ENCODE data around the gene PBX3. TPM values are rescaled to one million over a fixed set of nuclear protein-coding genes. Genes with fewer than 3 reads are reported as not detected.

Gene PBX3
- total RNA-seq, 1 donor from 2014 or later: 22.2 TPM

- intact Hi-C loops (cut with micrococcal nuclease): no loop called here
These were observed 155.0 kb downstream of the PBX3 start for GRCh38 chr9:125902214-125902613.

- intact Hi-C loops (cut with micrococcal nuclease): no loop called here
These were observed 155.8 kb downstream of the PBX3 start for GRCh38 chr9:125902831-125903512.

GRCh38 chr9:125904155-125904851 lies 157.1 kb downstream of the PBX3 start:
- intact Hi-C loops (cut with micrococcal nuclease): no loop called here

GRCh38 chr9:125906144-125906543 lies 159.0 kb downstream of the PBX3 start:
- intact Hi-C loops (cut with micrococcal nuclease): no loop called here

- intact Hi-C loops (cut with micrococcal nuclease): no loop called here
These were observed 159.7 kb downstream of the PBX3 start for GRCh38 chr9:125906893-125907292.

- intact Hi-C loops (cut with micrococcal nuclease): no loop called here
These were observed 161.0 kb downstream of the PBX3 start for GRCh38 chr9:125908136-125908535.

GRCh38 chr9:125908966-125909365 lies 161.8 kb downstream of the PBX3 start:
- intact Hi-C loops (cut with micrococcal nuclease): no loop called here

- intact Hi-C loops (cut with micrococcal nuclease): no loop called here
These were observed 162.3 kb downstream of the PBX3 start for GRCh38 chr9:125909459-125909858.

- intact Hi-C loops (cut with micrococcal nuclease): no loop called here
These were observed 163.1 kb downstream of the PBX3 start for GRCh38 chr9:125910286-125910685.

- intact Hi-C loops (cut with micrococcal nuclease): no loop called here
These were observed 164.9 kb downstream of the PBX3 start for GRCh38 chr9:125911861-125912644.

- intact Hi-C loops (cut with micrococcal nuclease): no loop called here
These were observed 165.5 kb downstream of the PBX3 start for GRCh38 chr9:125912667-125913066.

- intact Hi-C loops (cut with micrococcal nuclease): no loop called here
These were observed 166.4 kb downstream of the PBX3 start for GRCh38 chr9:125913551-125913950.

- intact Hi-C loops (cut with micrococcal nuclease): no loop called here
These were observed 167.2 kb downstream of the PBX3 start for GRCh38 chr9:125914411-125914810.

GRCh38 chr9:125915606-125916005 lies 168.4 kb downstream of the PBX3 start:
- intact Hi-C loops (cut with micrococcal nuclease): no loop called here

GRCh38 chr9:125919565-125919964 lies 172.4 kb downstream of the PBX3 start:
- intact Hi-C loops (cut with micrococcal nuclease): no loop called here

GRCh38 chr9:125920402-125920801 lies 173.2 kb downstream of the PBX3 start:
- intact Hi-C loops (cut with micrococcal nuclease): no loop called here

GRCh38 chr9:125922854-125923253 lies 175.7 kb downstream of the PBX3 start:
- intact Hi-C loops (cut with micrococcal nuclease): no loop called here

GRCh38 chr9:125924351-125924750 lies 177.2 kb downstream of the PBX3 start:
- intact Hi-C loops (cut with micrococcal nuclease): no loop called here

GRCh38 chr9:125926936-125927335 lies 179.8 kb downstream of the PBX3 start:
- intact Hi-C loops (cut with micrococcal nuclease): no loop called here

GRCh38 chr9:125929846-125930245 lies 182.7 kb downstream of the PBX3 start:
- intact Hi-C loops (cut with micrococcal nuclease): no loop called here

GRCh38 chr9:125931211-125931610 lies 184.0 kb downstream of the PBX3 start:
- intact Hi-C loops (cut with micrococcal nuclease): no loop called here

GRCh38 chr9:125932012-125932411 lies 184.8 kb downstream of the PBX3 start:
- intact Hi-C loops (cut with micrococcal nuclease): no loop called here
